DOHH2 (cell line): Measurements from ENCODE around the gene SDHD.
A peak's percentile ranks its signal among the peaks of the same experiment; 100 is the strongest.

Source experiments
- H3F3A ChIP-seq: fragments of 200-600 bp; sonication (generic), shearing (Covaris generic); 2 replicates; pipeline ENCODE4 v1.6.0; 2016; ENCODE audit warnings: antibody characterized with exemption, mild to moderate bottlenecking; ENCODE audit not compliant: control insufficient read depth, insufficient read depth
- H3K27ac ChIP-seq: fragments of 200-600 bp; sonication (generic); 2 replicates; pipeline ENCODE4 v1.5.1; 2014; ENCODE audit warnings: low read depth, mild to moderate bottlenecking, low read length, moderate library complexity
- H3K27me3 ChIP-seq: fragments of 200-600 bp; sonication (generic); 2 replicates; pipeline ENCODE4 v1.6.1; 2014; ENCODE audit warnings: mild to moderate bottlenecking, low read length, mixed read lengths; ENCODE audit not compliant: control insufficient read depth
- H3K36me3 ChIP-seq: fragments of 200-600 bp; sonication (generic); 2 replicates; pipeline ENCODE4 v1.6.1; 2014; ENCODE audit warnings: mild to moderate bottlenecking, low read length, moderate library complexity, mixed read lengths; ENCODE audit not compliant: control insufficient read depth
- H3K4me1 ChIP-seq: fragments of 200-600 bp; sonication (generic); 2 replicates; pipeline ENCODE4 v1.6.1; 2014; ENCODE audit warnings: mild to moderate bottlenecking, low read length, mixed read lengths; ENCODE audit not compliant: control insufficient read depth
- H3K4me2 ChIP-seq: fragments of 200-600 bp; sonication (generic); 2 replicates; pipeline ENCODE4 v1.6.0; 2014; ENCODE audit warnings: mild to moderate bottlenecking, low read length, moderate library complexity
- H3K4me3 ChIP-seq: fragments of 200-600 bp; sonication (generic); 2 replicates; pipeline ENCODE4 v1.5.1; 2014; ENCODE audit warnings: mild to moderate bottlenecking, low read length, mixed read lengths
- H3K79me2 ChIP-seq: fragments of 200-600 bp; sonication (generic); 2 replicates; pipeline ENCODE4 v1.6.1; 2014; ENCODE audit warnings: mild to moderate bottlenecking, low read length, mixed read lengths; ENCODE audit not compliant: control insufficient read depth
- H3K9me2 ChIP-seq: fragments of 200-600 bp; sonication (generic); replicated peaks from 2 replicates; pipeline ENCODE4 v1.6.1; 2014; ENCODE audit warnings: mild to moderate bottlenecking, low read length, mixed read lengths; ENCODE audit not compliant: control insufficient read depth
- H3K9me3 ChIP-seq: fragments of 200-600 bp; sonication (generic); 2 replicates; pipeline ENCODE4 v1.6.1; 2014; ENCODE audit warnings: antibody characterized with exemption, low read length, mixed read lengths; ENCODE audit not compliant: control insufficient read depth, insufficient read depth
- H4K20me1 ChIP-seq: fragments of 200-600 bp; sonication (generic); 2 replicates; pipeline ENCODE4 v1.6.0; 2014; ENCODE audit warnings: low read depth, mild to moderate bottlenecking, antibody characterized with exemption, low read length, moderate library complexity; ENCODE audit not compliant: control insufficient read depth, insufficient read depth
- CTCF ChIP-seq: fragments of 200-600 bp; sonication (generic); IDR thresholded peaks from one replicate; pipeline ENCODE4 v1.5.1; 2014; ENCODE audit warnings: antibody characterized with exemption, mild to moderate bottlenecking, low read depth, low read length; ENCODE audit not compliant: poor library complexity, severe bottlenecking
- EZH2phosphoT487 ChIP-seq: fragments of 200-600 bp; sonication (generic); IDR thresholded peaks from 2 replicates; pipeline ENCODE4 v1.6.1; 2017; ENCODE audit warnings: borderline replicate concordance, mild to moderate bottlenecking, antibody characterized with exemption, low read length, moderate library complexity, mixed read lengths

The SDHD gene

DNA sequence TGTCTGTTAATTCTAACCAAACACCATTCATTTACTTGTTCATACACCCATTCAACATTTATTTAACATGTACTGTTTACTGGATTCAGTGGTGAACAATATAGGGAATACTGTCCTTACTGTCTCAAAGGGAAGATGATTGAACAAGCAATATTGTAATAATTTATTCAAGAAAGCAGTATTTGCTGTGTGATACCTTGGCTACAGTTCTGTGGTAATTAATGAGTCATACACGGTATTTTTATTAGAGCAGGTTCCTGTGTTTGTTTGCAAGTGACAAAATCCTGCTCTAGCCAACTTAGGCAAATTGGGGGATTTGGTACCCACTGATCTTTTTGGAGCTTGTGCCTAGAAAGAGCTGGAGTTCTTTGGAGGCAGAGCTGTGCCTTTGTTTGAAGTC, 28.6 kb upstream of the SDHD start:
- H3K36me3 ChIP-seq, result peaks cover 80% of the 10 kb centered on the region
- no peaks in the 10 kb centered on the region for H3K9me3 ChIP-seq
- H3F3A ChIP-seq, result peaks cover 6% of the 10 kb centered on the region; the same call in 1 of the 2 replicates
- H3K4me1 ChIP-seq, result no peaks in the 10 kb centered on the region
- H3K27me3 ChIP-seq, result no peaks in the 10 kb centered on the region
- no peaks in the 10 kb centered on the region for H4K20me1 ChIP-seq
- H3K4me2 ChIP-seq, result no peak overlapping the region
- H3K79me2 ChIP-seq, result peaks cover 15% of the 10 kb centered on the region
- H3K9me2 ChIP-seq, result no peaks in the 10 kb centered on the region
- TF ChIP-seq EZH2phosphoT487 (no peak), CTCF (no peak)
- no peak overlapping the region for H3K27ac ChIP-seq
- H3K4me3 ChIP-seq, result no peak overlapping the region

DNA sequence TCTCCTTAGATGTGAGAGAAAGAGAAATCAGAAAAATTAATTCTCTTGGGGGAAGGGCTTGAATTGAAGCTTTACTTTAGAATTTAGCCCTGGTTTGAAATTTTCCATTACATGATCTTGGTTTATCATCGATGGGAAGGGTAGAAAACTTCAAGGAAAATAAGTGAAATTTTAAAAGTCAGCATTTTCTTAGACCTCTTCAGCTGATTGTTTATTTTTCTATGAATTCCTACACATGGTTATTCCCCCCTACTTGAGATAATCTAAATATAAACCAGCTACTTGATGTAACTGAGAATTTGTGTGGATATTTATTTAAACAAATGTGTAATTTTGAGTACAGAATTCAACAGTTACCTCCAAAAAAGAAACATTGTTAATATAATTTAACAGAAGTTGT, 23.8 kb upstream of the SDHD start:
- Histone ChIP-seq H3K27ac (no peak overlapping the region), H3K4me1 (peaks cover 2% of the 10 kb centered on the region), H3K27me3 (no peaks in the 10 kb centered on the region), H3K9me2 (no peaks in the 10 kb centered on the region), H3K4me3 (no peak overlapping the region), H3K36me3 (peaks cover 53% of the 10 kb centered on the region), H3F3A (peaks cover 15% of the 10 kb centered on the region), H3K79me2 (no peaks in the 10 kb centered on the region), H4K20me1 (no peaks in the 10 kb centered on the region), H3K9me3 (no peaks in the 10 kb centered on the region), H3K4me2 (no peak overlapping the region)
- TF ChIP-seq EZH2phosphoT487 (no peak), CTCF (no peak)

DNA sequence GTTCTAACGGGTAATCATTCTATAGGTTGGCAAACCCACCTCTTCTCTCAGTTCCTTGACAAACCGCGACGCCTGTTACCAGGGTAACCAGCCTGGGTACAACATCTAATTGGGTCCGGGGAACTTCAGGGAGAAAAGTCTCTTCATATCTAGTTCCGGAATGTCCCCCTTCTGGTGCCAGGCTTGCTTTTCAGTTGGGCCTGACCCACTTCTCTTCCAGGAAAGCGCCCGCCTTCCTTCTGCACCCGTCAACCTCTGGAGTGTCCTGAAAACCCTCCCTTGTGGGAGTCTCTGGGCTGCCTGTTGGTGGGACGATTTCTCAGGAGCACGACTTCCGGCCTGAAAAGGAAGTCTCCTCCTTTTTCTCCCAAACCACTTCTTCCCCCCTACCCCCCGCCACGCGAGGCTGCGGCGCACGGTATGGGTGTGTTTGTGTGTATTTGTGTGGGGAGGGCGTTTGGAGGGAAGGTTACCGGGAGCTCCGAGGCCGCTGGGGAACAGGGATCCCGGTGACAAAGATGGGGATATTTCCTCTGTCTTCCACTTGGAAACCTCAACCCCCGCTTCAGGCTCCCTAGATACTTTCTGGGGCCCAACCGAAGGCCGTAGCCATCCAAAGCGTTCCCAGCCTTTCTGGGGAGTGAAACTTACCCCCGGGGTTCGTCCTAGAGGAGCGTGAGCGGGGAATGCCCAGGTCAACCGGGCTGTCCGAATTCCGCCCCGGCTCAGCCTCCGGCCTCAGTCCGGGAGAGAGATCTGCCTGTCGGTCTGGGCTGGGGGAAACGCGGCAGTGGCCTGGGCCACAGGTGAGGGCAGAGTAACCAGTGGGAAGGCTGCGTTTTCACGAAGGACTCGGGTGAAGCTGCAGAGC, 12.5 kb upstream of the SDHD start, which contains the start of the genes NKAPD1 and PIH1D2:
TSS of gene NKAPD1 (plus strand) at position 359 of the 871 bp plus-strand sequence. CDS start 1,276 bp downstream, outside the sequence.
TSS of gene PIH1D2 (minus strand) at position 77 of the 871 bp plus-strand sequence. CDS start 843 bp downstream, outside the sequence.
- peaks cover 38% of the 10 kb centered on the region for H3K4me1 ChIP-seq
- H3K79me2 ChIP-seq, result peaks cover 47% of the 10 kb centered on the region
- H3F3A ChIP-seq, result peaks cover 12% of the 10 kb centered on the region
- H3K4me3 ChIP-seq, result peak within 1 kb of the TSS; percentile 91
- no peaks in the 10 kb centered on the region for H3K9me3 ChIP-seq
- no peaks in the 10 kb centered on the region for H4K20me1 ChIP-seq
- H3K27ac ChIP-seq, result peak within 1 kb of the TSS; percentile 66
- no peak for TF ChIP-seq CTCF
- no peak for TF ChIP-seq EZH2phosphoT487
- no peaks in the 10 kb centered on the region for H3K9me2 ChIP-seq
- peaks cover 42% of the 10 kb centered on the region for H3K36me3 ChIP-seq
- peak within 1 kb of the TSS; percentile 91 for H3K4me2 ChIP-seq
- no peaks in the 10 kb centered on the region for H3K27me3 ChIP-seq
